Inferior parietal cortex (tissue), 1 donor: ENCODE results near the gene PAX8.
"Not testable (repeated sequence)": the region's sequence is repeated elsewhere in the genome, so short reads cannot be mapped to it uniquely, and the experiment has no call there.

Source experiments
- DNase-seq: peaks from one replicate; pipeline ENCODE4 v3.0.0-alpha.2; 2016; ENCODE audit errors: extremely low spot score

The PAX8 gene

DNA sequence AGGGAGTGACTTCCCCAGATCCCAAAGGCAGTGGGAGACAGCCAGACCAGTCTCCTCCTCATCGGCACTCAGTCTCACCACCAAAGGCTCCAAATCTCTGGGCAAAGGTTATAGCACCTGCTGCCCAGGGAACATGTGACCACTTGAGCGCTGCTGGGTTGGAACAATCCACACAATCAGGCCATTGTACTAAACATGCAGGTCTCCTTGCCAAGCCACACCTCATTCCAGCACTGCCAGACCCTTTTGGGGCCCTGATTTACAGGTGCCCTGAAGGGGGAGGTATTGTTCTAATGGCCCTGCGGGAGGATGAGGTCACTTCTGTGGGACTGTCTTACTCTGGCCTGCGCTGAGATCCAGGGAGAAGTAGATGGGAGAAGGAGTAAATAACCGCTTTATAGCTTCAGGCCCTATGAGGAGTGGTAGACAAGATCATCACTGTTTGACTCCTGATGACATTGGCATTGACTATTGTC, 10.0 kb upstream of the PAX8 start:
- DNase-seq = not testable (repeated sequence)

DNA sequence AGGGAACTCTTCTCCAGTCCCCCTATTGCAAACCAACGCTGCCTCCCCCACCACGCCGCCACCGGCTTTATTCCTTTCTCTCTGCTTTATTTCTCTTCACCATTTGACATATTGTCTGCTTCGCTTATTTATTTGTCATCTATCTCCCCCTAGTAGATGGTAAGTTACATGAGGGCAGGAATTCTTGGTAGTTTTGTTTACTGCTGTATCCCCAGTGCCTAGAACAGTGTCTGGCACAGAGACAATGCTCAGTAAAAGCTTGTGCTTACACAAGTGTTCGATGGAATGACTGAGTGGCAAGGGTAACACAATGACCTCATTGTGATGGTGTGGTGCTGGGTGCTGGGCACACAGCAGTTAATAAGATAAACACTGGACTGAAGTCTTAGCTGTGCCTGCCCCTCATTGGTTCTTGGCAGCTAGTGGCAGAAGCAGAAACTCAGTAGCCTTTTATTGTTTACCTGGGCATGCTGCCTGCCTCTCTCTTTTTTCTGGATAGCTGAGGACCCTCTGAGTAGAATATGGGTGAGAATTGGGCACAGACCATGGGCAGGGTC, 9.5 kb upstream of the PAX8 start:
- DNase-seq = not testable (repeated sequence)

DNA sequence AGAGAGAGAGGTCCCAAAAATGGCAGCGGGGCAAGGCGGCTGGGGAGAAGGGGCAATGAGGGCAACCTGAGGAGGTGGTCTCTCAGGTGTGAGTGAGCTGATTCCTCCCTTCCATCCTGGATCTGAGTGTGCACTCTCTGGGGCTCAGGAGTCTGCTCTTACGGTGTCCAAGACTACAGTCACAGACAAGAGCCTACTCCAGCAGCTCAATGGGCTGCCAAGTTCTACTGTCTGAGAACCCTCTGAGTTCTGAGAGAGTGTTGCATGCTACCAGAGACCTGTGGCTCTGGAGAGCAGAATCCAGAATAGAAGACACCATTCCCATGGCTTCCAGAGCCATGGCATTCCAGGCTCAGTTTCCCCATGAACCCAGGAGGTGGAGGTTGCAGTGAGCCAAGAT, 7.1 kb upstream of the PAX8 start:
- no peak for DNase-seq

DNA sequence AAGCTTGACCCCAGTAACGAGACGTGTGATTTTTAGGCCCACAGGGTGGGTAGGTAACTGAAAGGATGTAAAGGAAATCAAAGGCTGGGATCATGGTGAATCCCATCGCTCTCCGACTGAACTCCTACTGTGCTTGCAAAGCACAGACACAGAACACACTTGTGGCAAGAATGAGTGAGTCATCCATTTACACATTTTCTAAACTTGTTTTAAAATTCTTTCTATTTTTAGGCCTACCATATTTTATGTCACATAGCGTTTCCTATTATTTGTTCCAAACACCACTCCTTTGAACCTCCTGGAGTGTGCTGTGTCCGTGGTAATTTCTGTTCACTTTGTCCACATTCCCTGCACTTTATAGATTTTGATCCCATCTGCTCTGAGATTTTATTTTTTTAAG, 6.3 kb upstream of the PAX8 start:
- not testable (repeated sequence) for DNase-seq

DNA sequence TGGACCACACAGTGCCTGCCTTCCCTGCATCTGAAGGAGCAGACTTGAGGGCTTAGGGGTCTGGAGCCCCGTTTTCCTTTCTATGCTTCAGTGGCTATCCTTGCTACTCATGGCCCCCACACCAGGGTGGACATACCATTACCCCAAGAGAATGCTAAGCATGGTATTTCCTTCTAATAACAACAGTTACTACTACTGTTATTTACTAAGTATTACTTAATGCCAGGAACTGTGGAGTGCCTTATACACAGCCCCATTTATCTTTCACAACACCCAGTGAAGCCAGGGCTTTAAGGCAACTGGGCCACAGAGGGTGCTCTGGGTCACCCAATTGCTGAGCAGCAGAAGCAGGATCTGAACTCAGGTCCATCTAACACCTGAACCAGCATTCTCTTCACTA, 5.8 kb upstream of the PAX8 start:
- no peak for DNase-seq

DNA sequence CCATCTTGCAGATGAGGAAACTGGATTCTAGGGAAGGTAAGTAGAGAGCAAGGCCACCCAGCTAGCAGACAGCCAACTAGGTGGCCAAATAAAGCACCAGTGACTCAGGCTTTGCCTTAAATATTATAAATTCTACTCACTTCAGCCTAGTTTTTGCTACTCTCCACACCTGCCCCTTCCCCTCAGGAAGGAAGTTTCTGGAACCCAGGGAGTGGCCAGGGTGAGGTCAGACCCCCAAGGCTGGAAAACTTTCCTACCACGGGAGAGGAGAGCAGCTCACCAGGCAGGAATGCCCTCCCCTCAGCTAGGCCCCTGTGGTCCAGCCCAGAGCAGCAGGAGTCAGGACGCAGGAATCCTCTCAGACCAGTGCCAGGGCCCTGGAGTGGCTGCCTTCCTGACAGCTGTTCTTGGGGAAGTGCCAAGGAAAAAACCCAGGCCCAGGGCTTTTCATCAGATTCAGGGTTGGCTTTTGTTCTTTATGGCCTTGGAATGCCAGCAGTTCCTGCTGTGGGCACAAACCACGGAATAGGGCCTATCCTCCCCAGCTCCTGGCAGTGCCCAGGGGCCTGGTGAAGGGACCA, 5.1 kb upstream of the PAX8 start:
- no peak for DNase-seq

DNA sequence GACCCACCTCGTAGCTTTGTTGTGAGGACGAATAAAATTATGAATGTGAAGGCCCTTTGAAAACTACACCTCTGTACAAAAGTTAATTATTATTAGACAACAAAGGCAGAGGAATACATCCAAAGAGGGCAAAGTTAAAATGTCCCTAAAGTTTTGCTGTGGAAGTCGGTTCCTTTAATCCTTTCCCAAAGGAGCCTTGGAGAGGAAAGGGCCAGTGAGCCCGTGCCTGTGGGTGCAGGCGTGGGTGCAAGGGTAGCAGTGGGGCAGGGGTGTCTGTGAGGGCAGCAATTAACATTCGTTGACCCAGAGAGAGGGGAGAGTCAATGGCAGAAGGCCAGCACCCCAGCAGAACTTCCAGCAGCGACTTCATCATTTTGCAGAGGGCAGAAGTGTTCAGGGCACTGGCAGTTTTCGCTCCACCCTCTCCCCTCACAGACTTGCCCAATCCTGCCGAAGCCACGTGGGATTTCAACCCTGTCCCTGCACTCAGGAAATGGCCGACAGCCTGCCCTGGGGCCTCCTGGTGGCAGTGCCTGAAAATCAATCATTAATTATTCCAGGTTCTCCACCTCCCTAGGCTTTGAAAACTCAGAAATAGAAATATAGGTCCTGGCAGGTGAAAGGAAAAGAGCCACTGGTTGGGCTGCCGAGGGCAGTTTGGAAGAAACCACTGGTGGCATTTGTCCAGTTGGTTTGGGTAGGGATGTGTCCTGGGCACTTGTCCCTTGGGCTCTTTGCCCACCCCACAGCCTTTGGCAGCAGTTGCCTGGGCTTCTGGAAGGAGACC, 4.2 kb upstream of the PAX8 start:
- peak; percentile 7 for DNase-seq

DNA sequence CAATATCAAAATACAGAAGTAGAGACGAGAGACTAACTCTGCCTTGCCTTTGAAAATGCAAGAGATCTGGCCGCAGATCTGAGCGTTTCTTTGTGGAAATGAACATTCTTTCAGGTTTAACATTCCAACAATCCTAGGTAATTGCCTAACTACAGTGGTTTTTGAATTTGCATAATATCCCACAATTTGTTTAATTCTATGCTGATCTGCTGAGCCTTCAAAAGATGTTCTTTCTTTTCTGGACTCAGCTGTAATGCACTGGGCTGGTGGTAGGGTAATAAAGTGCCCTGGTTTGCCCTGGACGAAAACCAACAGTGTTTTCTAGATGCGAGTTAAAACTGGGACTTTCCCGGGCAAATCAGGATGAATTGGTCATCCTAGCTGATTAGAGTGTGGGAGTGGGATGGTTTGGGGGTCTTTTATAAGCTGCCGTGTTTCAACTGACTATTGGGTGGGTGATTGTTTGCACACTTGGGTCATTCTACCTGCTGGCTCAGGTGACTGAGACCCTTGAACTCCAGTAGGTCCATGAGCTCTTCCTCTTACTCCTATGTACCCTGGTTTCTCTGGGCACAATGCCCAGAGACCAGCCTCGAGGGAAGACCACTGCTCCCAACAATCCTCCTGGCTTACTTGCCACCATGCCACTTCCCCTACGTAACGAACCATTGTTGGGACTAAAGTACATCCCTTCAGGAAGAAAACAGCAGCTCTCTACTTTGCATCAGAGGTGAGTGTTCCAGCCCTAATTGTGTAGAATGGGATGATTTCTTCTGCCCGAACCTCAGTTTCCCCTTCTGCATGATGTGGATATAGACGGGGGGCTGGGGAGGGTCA, 3.4 kb upstream of the PAX8 start:
- DNase-seq = no peak

DNA sequence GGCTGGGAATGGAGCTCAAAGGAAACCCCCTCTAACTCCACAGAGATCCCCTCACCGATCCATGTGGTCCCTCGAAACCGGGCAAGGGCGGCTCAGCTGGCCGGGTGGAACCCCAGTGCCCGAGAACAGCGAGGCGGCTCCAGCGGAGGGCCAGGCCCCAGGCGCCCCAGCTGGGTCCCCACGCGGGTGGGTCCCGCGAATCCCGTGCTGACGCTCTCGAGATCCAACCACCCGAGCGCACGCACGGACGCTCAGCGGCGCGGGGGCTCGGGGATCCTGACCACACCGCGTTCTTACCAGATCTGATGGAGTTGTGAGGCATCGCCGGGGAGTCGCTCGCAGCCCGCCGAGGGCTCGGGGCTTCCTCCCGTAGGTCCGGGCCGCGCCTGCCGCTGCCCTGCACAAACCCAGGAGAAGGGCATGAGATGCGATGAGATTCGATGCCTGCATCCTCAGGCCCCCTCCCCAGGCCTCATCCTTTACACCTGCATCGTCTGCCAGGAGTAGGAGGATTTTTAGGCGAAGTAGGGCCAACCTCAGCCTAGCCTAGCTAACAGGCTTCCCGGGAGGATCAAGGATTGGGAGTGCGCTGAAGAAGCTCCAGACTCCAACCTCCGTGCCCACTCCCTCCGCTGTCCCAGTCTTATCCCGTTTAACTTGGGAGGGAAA, 514 bp downstream of the PAX8 start:
- no peak for DNase-seq

DNA sequence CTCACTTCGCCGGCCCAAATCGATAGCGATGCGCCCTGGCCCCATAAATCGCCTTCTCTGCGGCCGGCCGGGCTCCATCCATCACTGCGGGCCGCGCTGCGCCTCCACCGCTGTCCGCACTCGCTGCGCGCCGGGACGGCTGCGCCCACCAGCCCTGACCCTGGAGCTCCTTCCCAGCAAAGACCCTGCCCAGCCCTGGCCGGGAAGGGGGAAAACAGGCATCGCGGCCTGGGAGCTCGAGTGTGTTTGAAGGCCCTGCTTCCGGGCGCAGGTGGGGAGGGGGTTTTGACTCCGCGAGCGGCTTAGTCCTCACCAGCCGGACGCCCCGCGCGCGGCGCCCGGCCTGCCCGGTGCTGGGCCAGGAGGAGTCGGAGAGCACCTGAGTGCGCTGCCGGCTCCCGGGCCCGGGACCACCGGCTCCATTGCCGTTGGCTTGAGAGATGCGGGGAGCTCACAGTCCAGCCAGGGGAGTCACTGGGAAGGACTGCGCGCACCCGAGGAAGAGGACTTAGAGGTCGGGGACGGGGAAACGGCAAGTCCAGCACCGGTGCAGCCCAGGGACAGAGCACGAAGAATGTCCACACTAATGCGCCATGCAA, 1.1 kb downstream of the PAX8 start:
- no peak for DNase-seq

DNA sequence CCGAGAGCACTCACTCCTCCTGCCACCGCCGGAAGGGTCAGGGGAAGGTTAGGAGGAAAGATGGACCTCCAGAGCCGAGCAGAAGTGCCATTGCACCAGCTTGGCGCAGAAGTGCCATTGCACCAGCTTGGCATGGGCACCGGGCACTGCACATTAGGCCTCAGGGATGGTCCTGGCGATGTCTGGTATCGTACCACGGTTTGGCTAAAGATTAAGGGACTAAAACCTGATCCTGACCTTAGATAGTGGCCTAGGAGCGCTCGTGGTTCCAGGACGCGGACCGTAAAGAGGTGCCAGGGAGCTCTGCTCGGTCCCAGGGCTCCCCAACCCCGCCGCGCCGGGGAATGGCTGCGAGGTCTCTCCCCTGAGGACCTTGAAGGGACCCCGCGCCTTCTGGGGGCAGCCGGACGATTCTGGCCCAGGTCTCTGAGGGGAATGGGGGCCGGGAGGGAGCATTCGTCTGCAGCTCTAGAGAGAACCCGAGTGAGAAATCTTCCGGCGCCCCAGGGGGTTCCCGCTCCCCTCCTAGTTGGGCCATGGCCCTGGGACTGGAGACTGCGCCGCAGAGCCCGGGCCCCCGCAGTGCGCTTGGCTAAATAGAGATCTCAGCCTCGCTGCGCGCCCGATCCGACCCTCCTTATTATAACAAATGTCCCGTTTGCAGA, 1.8 kb downstream of the PAX8 start:
- no peak for DNase-seq

DNA sequence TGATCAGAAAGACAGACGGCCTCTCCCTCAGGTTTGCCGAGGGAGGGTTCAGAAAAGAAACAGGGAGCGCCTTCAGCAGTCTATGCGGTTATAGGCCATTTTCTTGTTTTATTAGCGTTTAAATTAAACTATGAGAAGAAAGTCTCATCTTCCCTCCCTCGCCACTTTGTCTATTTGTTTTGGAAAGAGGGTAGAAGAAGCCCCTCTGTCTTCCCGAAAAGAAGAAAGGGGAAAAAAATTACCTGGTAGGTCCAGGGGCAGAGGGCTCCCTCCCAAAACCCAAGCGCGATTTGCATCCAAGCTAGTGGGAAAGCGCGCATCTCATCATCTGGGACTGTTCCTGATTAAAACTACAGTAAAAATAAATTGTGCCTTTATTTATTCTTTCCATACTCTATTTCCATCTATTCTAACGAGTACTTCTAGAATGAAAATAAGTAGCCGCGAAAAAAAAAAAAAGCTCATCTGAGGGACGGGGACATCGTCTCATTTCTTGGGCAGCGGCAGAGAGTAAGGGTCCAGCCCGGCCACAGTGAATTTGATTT, 2.4 kb downstream of the PAX8 start:
- DNase-seq = no peak

DNA sequence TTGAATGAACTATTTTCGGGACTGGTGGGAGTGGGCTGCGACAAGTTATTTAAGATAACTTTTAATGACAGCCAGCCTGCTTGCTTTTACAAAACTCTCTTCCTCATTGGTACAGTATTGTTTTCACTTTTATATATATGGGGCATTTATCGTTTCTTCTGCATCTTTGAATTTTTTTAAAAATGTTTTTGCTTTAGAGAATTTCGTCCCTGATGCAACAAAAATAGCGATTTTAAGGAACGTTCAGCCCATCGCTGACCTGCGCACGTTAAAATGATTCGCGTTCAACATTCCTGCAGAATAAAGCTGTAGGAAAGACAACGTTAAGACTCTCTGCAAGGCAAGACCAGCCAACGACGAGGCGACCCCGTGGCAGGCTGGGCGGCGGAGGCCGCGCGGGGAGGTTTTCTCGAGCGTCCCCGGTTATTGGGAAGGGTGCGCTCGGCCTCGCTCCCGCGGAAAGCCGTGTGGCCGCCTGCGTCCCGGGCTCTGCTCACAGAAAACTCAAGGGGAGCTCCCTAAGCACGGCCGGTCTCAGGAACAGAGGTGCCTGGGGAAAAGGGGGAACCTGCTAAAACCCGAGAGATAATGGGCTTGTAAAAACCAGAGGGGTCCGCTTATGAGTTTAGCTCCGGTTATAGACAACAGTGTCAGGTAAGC, 3.0 kb downstream of the PAX8 start:
- DNase-seq = no peak

DNA sequence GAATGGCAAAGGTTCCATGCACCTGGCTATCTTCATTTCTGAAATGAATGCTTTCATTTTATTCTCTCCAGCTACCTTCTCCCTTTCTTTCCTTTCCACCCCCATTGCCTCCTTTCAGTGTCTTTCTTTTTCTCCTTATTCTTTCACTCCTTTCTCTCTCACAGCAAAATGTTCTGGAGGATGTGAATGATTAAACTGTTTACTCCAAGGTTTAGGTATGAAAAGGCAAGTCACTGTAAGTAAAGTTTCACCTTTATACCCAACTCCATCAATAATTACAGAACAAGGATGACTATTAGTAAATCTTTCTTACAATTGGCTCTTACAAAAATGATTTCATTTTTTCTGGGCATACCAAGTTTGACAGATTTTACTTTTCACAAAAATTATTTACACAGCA, 4.3 kb downstream of the PAX8 start:
- DNase-seq = no peak

DNA sequence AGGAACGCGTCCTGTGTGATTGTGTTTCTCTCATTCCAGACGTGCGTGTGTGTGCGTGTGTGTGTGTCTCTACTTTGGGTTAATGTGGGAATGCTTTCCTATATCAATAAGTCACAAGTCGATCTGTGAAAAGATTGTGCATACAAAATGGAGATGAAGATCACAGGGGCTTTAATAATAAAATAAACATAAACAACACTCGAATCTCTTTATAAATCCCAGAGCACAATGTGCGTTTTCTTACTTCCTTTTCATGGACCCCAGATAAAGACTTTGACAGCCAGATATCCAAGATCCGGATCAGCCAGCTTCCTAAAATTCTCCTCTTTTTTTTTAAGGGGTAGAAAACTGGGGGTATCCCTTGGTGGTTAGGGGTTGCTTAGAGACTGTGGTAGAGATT, 4.7 kb downstream of the PAX8 start:
- no peak for DNase-seq

DNA sequence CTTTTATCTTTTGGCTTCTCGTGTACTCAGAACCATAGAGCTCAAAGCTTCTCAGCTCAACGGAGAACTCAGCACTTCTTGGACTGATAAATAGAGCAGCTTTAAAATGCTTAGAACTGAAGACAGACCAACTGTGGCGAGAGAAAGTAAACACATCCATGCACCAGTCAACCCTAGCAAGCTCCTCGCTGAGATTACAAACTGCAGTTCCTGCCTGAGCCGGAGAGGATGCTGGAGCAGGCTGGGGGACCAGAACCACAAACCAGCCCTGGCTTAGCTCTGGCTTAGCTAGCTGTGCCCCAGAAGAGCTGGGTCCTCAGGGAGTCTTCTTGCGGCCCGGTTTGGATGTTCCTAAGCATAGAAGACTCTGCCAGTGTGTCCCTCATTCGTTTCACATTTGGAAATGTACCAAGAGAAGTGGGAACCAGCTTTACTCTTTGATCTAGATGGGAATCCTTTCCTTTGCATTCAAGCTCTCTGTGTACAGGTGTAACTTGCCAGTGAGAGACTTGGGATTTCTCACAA, 5.6 kb downstream of the PAX8 start:
- DNase-seq = no peak

DNA sequence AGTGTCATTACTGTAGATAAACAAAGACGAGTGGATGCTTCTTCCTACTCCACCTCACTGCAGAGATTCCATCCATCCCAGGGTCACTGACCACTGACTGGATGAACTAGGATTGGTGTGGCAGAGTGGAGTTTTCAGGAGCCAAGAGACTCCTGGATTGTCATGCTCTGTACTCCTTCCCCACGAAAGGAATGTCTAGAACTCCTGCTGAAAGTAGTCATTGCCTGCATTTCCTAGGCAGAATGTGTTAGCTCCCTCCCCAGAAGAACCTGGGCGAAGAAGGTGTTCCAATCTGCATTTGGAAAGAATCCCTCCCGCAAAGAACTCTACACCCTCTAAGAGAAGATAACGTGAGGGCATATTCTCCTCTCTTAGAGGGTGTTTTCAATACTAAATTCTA, 6.2 kb downstream of the PAX8 start:
- no peak for DNase-seq

DNA sequence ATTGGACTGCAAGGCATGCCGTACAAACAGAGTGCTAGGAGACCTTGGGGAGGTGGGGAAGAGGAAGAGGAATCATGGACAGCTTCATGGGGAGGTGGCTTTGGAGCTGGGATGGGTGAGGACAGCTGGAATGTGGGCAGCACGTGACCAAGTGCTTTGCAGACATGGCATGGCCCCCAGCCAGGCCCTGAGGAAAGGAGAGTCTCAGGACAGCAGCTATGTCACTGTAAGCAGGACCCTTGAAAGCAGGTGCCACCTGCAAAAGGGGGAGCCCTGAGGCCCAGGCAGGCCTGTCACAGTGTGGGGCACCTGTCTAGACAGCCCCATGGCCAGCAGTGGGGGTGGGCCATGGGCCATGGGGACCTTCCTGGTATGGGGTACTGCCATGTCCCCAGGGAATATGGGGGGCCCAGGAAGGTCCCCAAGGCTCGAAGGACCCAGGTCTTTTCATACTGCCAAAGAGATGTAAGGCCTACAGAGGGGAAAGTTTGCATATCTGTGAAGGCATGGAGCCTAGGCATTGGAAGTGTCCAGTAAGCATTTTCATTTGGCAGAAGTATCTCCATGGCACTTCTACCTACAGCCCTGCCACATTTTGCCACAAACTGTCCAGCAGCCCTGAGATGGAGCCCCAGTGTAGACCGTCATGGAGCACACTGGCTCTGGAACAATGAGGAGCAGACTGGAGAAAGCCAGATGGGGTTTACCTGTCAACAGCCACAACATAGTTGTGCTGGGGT, 9.9 kb downstream of the PAX8 start:
- DNase-seq = no peak

DNA sequence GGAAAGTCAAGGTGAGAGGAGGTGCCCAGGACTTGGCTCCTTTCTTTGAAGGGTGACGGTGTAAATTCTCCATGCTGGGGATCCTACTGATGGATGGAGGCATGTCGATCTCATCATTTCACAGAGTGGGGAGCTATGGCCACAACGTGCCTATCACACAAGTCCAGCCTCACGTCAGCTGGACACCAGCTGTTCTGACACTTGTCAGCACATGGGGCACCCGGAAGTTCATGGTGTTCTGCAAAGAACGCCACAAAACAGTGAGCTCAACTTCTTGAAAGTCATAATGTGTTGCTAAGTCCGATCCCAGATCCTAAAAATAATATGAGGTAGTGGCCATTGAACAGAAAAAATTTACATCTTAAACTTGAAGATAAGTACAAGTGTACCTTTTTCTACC, 12.3 kb downstream of the PAX8 start:
- no peak for DNase-seq
